NB4 (cell line): ENCODE results near the gene ZNF644.

Experiments used
- MYC ChIP-seq: IDR thresholded peaks from 2 replicates; pipeline ENCODE4 v1.6.1; 2011; ENCODE audit warnings: low read depth, low read length
- TF ChIP-seq, protein P1 (sequence below): IDR thresholded peaks from one replicate; pipeline ENCODE4 v1.5.1; 2012; ENCODE audit warnings: low read depth, low read length

DNA sequence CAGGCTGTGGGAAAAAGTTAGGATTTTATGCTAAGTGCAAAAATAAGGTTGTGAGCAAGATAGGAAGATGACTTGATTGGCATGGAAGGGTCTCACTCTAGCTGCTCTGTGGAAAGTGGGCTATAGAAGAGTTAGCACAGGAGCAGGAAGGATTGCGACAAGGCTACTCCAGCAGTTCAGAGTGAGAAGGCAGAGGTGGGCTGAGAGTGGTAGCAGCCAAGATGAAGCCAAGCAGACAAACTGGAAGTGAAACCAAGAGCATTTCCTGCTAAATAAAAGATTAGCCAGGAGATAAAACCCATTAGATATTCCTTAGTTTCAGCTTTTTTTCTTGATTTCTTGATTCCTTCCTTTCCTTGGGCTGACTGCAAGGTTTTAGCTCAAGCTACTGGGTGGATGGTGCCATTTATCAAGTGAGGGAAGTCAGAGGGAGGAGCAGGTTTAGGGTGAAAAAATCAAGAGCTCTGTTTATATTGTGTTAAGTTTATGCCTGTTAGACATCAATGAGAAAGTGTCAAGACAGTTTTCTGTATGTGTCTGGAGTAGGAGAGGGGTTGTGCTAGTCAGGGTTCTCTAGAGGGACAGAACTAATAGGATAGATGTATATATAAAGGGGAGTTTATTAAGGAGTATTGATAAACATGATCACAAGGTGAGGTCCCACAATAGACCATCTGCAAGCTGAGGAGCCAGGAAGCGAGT, 33.1 kb upstream of the ZNF644 start:
- TF ChIP-seq, protein P1, sequence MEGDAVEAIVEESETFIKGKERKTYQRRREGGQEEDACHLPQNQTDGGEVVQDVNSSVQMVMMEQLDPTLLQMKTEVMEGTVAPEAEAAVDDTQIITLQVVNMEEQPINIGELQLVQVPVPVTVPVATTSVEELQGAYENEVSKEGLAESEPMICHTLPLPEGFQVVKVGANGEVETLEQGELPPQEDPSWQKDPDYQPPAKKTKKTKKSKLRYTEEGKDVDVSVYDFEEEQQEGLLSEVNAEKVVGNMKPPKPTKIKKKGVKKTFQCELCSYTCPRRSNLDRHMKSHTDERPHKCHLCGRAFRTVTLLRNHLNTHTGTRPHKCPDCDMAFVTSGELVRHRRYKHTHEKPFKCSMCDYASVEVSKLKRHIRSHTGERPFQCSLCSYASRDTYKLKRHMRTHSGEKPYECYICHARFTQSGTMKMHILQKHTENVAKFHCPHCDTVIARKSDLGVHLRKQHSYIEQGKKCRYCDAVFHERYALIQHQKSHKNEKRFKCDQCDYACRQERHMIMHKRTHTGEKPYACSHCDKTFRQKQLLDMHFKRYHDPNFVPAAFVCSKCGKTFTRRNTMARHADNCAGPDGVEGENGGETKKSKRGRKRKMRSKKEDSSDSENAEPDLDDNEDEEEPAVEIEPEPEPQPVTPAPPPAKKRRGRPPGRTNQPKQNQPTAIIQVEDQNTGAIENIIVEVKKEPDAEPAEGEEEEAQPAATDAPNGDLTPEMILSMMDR = no peak
- TF ChIP-seq MYC = no peak
